Skeletal muscle tissue (tissue), 4 donors: ENCODE data around the gene CFAP107. TPM values are rescaled to one million over a fixed set of nuclear protein-coding genes. Genes with fewer than 3 reads are reported as not detected.

Source experiments
- H3K27ac ChIP-seq: one replicate; pipeline ENCODE4 v1.7.0; 2013; ENCODE audit warnings: mild to moderate bottlenecking, low read depth, low read length, inconsistent platforms
- H3K27me3 ChIP-seq, 3 donors: one replicate each; pipeline ENCODE4 v1.7.0; 2013; ENCODE audit warnings: low read length in 3 of 3; ENCODE audit not compliant: control insufficient read depth in 3 of 3, insufficient read depth in 3 of 3
- H3K36me3 ChIP-seq, 3 donors: one replicate each; pipeline ENCODE4 v1.7.0; 2013; ENCODE audit warnings: low read length in 3 of 3; ENCODE audit not compliant: control insufficient read depth in 3 of 3, insufficient read depth in 3 of 3
- H3K4me1 ChIP-seq, 3 donors: one replicate each; pipeline ENCODE4 v1.7.0; 2013; ENCODE audit warnings: low read length in 3 of 3, mild to moderate bottlenecking in 3 of 3; ENCODE audit not compliant: control insufficient read depth in 3 of 3, insufficient read depth in 3 of 3
- H3K4me3 ChIP-seq, 3 donors: one replicate each; pipeline ENCODE4 v1.7.0; 2013; ENCODE audit warnings: low read length in 3 of 3
- H3K9ac ChIP-seq, 3 donors: one replicate each; pipeline ENCODE4 v1.7.0; 2013; ENCODE audit warnings: low read length in 3 of 3, mild to moderate bottlenecking in 3 of 3, moderate library complexity in 2 of 3, low read depth in 1 of 3
- H3K9me3 ChIP-seq, 3 donors: one replicate each; pipeline ENCODE4 v1.7.0; 2013; ENCODE audit warnings: low read length in 3 of 3; ENCODE audit not compliant: control insufficient read depth in 3 of 3
- total RNA-seq: library from RNA; depleted of rRNA; stranded (reverse); fragments of >200 nt; gene quantifications from one replicate; pipeline ENCODE4 v1.2.3, GENCODE V29; 2014
- donor health status: Osteomylitis.

The CFAP107 gene
- total RNA-seq, 1 donor from 2014 or later: under 0.01 TPM

GRCh38 chr1:12798911-12799310 is 52.9 kb downstream of the CFAP107 start:
- Histone ChIP-seq H3K4me1 (no peaks in the 10 kb centered on the region), H3K4me3 (no peak overlapping the region), H3K36me3 (no peaks in the 10 kb centered on the region), H3K9me3 (no peaks in the 10 kb centered on the region), H3K27ac (no peak overlapping the region), H3K9ac (no peak overlapping the region), H3K27me3 (no peaks in the 10 kb centered on the region)

DNA sequence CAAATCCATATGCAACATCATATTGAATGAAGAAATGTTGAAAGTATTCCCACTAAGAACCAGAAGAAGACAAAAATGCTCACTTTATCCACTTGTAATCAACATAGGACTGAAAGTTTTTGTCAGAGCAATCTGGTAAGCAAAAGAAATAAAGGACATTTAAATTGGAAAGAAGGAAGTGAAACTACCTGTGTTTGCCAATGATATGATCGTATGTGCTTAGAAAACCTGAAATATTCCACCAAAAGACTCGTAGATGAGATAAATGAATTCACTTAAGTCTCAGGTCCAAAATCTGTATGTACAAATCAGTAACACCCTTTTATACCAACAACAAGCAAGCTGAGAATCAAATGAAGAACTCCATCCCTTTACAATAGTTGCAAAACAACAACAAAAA is 53.7 kb downstream of the CFAP107 start:
- Histone ChIP-seq H3K9ac (no peak overlapping the region), H3K27ac (no peak overlapping the region), H3K4me1 (no peaks in the 10 kb centered on the region), H3K27me3 (no peaks in the 10 kb centered on the region), H3K9me3 (no peaks in the 10 kb centered on the region), H3K36me3 (no peaks in the 10 kb centered on the region), H3K4me3 (no peak overlapping the region)

DNA sequence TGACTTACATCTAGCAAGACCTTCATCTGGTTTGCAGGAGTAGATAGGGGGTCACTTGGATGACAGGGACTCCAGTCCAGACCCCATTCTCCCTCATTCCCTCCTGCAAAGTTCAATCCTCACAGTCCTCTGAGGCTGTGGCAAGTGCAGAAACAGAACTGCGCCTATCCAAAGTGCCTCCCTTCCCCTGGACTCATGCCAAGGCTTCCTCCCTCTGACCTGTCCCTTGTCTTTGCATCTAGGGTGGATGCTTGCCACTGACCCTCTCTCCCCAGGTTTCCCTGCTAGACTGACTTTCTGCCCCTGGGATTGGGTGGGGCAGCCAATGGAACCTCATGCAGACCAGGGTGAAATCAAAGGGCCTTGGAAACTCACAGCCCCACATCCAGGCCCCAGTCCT is 63.9 kb downstream of the CFAP107 start:
- H3K4me3 ChIP-seq: no peak overlapping the region
- no peaks in the 10 kb centered on the region for H3K4me1 ChIP-seq
- H3K9me3 ChIP-seq: peaks cover 0 to 2% (median 0%) of the 10 kb centered on the region in 3 donors
- no peak overlapping the region for H3K9ac ChIP-seq
- no peak overlapping the region for H3K27ac ChIP-seq
- H3K36me3 ChIP-seq: no peaks in the 10 kb centered on the region
- H3K27me3 ChIP-seq: peaks cover 0 to 6% (median 4%) of the 10 kb centered on the region in 3 donors

- Histone ChIP-seq H3K9ac (no peak overlapping the region), H3K27me3 (peaks cover 0 to 6% (median 4%) of the 10 kb centered on the region in 3 donors), H3K4me1 (no peaks in the 10 kb centered on the region), H3K4me3 (no peak overlapping the region), H3K27ac (no peak overlapping the region), H3K36me3 (no peaks in the 10 kb centered on the region), H3K9me3 (no peaks in the 10 kb centered on the region)
Observed at GRCh38 chr1:12810691-12811408, 64.8 kb downstream of the CFAP107 start.

- no peaks in the 10 kb centered on the region for H3K4me1 ChIP-seq
- H3K27ac ChIP-seq: no peak overlapping the region
- H3K4me3 ChIP-seq: no peak overlapping the region
- H3K27me3 ChIP-seq: peaks cover 0 to 6% (median 4%) of the 10 kb centered on the region in 3 donors
- H3K36me3 ChIP-seq: no peaks in the 10 kb centered on the region
- no peak overlapping the region for H3K9ac ChIP-seq
- H3K9me3 ChIP-seq: no peaks in the 10 kb centered on the region
Observed at GRCh38 chr1:12811409-12811784, 65.4 kb downstream of the CFAP107 start.

Other genes with a start within 250 kb of the CFAP107 start
- gene DHRS3, start 128.0 kb upstream of the CFAP107 start, total RNA-seq: 37.6 TPM
- gene AADACL4, start 102.1 kb upstream of the CFAP107 start, total RNA-seq: not detected
- not detected for gene AADACL3, start 30.1 kb upstream of the CFAP107 start, total RNA-seq
- not detected for gene PRAMEF12, start 27.5 kb downstream of the CFAP107 start, total RNA-seq
- not detected for gene PRAMEF1, start 45.2 kb downstream of the CFAP107 start, total RNA-seq
- gene PRAMEF11, start 85.2 kb downstream of the CFAP107 start, total RNA-seq: not detected
- gene HNRNPCL1, start 102.5 kb downstream of the CFAP107 start, total RNA-seq: not detected
- not detected for gene PRAMEF2, start 110.9 kb downstream of the CFAP107 start, total RNA-seq
- gene PRAMEF4, start 140.0 kb downstream of the CFAP107 start, total RNA-seq: not detected
- not detected for gene PRAMEF10, start 152.1 kb downstream of the CFAP107 start, total RNA-seq
- not detected for gene PRAMEF7, start 170.4 kb downstream of the CFAP107 start, total RNA-seq
- not detected for gene PRAMEF6, start 201.4 kb downstream of the CFAP107 start, total RNA-seq